Measurements from ENCODE around the gene DNAI7. TPM values are rescaled to one million over a fixed set of nuclear protein-coding genes. Genes with fewer than 3 reads are reported as not detected.

DNAI7 gene
- total RNA-seq, 1 experiment from 2014 or later: not detected

DNA sequence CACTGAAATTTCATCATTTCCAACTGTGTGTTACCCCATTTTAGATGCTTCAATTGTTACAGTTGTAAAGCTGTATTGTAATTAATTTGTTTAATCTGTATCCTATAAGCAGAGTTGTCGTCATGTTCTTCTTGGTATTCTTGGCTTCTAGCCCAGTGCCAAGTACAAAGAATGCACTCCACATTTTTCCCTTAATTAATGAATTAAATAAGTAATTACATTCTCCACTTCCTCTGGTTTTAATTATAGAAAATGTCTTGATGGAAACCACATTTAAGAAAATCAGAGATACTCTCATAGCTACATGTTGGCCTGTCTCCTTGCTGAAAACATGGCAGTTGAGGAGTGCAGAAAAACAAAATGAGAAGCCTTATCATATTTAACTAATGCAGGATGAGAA lies 746 bp downstream of the DNAI7 start:
- peak overlapping the region; percentile 95 for H3K4me3 ChIP-seq (ENCODE audit: low read length)
- no peaks in the 10 kb centered on the region for H3K27me3 ChIP-seq (ENCODE audit: low read length)
- no peaks in the 10 kb centered on the region for H3K9me2 ChIP-seq (replicated peaks; ENCODE audit: low read length)
- H3K36me3 ChIP-seq (ENCODE audit: low read depth, low read length): no peaks in the 10 kb centered on the region
- no peaks in the 10 kb centered on the region for H4K20me1 ChIP-seq (ENCODE audit: low read length)
- no TSS peak for BruUV-seq (replicated peaks)
- intact Hi-C loops (cut with micrococcal nuclease): no loop called here
- ATAC-seq: no peak
- POLR2A ChIA-PET (ENCODE audit: unreplicated experiment): no interaction called here
- peak overlapping the region; percentile 95 for H2AFZ ChIP-seq (ENCODE audit: low read length)
- peaks cover 10% of the 10 kb centered on the region for H3K4me1 ChIP-seq (ENCODE audit: insufficient read depth, low read length)
- H3K27ac ChIP-seq (ENCODE audit: low read length): no peak overlapping the region
- TF ChIP-seq CTCF (conservative IDR thresholded peaks at IDR 0.05; ENCODE audit: low read depth, low read length) (no peak), EZH2 (IDR thresholded peaks at IDR 0.05; ENCODE audit: low read length, unreplicated experiment) (no peak), EZH2phosphoT487 (IDR thresholded peaks at IDR 0.05; ENCODE audit: borderline replicate concordance, low read length) (no peak)
- no peak for DNase-seq
- CTCF ChIA-PET: no interaction called here
- peak overlapping the region; percentile 98 for H3K4me2 ChIP-seq (ENCODE audit: low read length)
- H3K9me3 ChIP-seq (ENCODE audit: low read length): no peaks in the 10 kb centered on the region
- no peak overlapping the region for H3K9ac ChIP-seq (ENCODE audit: low read length)
- H3K79me2 ChIP-seq (ENCODE audit: low read length): peaks cover 12% of the 10 kb centered on the region
- no peaks in the 10 kb centered on the region for H3F3A ChIP-seq (ENCODE audit: low read length, unreplicated experiment)

DNA sequence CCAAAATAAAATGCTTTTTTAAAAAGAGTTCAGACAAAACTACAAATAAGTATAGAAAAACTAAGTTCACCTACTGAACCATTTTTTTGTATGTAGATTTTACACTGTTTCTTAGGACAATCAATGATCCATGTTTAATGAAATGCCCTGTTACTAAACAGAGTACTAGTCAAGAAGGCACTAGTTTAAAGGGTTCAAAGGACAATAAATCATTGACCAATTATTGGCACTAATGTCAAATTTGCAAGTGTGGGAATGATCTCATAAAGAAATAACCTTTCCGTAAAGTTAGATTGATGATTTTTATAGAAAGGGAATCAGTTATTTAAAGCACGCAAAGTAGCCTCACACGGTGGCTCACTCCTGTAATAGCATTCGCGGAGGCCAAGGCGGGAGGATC lies 4.2 kb downstream of the DNAI7 start:
- Histone ChIP-seq H3K4me2 (ENCODE audit: low read length) (no peak overlapping the region), H3K27me3 (ENCODE audit: low read length) (no peaks in the 10 kb centered on the region), H3K9ac (ENCODE audit: low read length) (no peak overlapping the region), H3K9me3 (ENCODE audit: low read length) (no peaks in the 10 kb centered on the region), H3K27ac (ENCODE audit: low read length) (no peak overlapping the region), H4K20me1 (ENCODE audit: low read length) (no peaks in the 10 kb centered on the region), H2AFZ (ENCODE audit: low read length) (no peak overlapping the region), H3K4me3 (ENCODE audit: low read length) (no peak overlapping the region), H3F3A (ENCODE audit: low read length, unreplicated experiment) (no peaks in the 10 kb centered on the region), H3K9me2 (replicated peaks; ENCODE audit: low read length) (no peaks in the 10 kb centered on the region), H3K79me2 (ENCODE audit: low read length) (peaks cover 5% of the 10 kb centered on the region), H3K36me3 (ENCODE audit: low read depth, low read length) (no peaks in the 10 kb centered on the region), H3K4me1 (ENCODE audit: insufficient read depth, low read length) (peaks cover 14% of the 10 kb centered on the region)
- ATAC-seq (no peak), DNase-seq (no peak)
- intact Hi-C loops (cut with micrococcal nuclease): no loop called here
- POLR2A ChIA-PET (ENCODE audit: unreplicated experiment): interaction anchor here (0.5 kb wide), 1 partner anchor 125 kb away, joined by 5 read pairs; no protein-coding TSS in a partner anchor
- TF ChIP-seq EZH2phosphoT487 (IDR thresholded peaks at IDR 0.05; ENCODE audit: borderline replicate concordance, low read length) (no peak), CTCF (conservative IDR thresholded peaks at IDR 0.05; ENCODE audit: low read depth, low read length) (no peak), EZH2 (IDR thresholded peaks at IDR 0.05; ENCODE audit: low read length, unreplicated experiment) (no peak)
- BruUV-seq (replicated peaks): no TSS peak
- CTCF ChIA-PET: no interaction called here

DNA sequence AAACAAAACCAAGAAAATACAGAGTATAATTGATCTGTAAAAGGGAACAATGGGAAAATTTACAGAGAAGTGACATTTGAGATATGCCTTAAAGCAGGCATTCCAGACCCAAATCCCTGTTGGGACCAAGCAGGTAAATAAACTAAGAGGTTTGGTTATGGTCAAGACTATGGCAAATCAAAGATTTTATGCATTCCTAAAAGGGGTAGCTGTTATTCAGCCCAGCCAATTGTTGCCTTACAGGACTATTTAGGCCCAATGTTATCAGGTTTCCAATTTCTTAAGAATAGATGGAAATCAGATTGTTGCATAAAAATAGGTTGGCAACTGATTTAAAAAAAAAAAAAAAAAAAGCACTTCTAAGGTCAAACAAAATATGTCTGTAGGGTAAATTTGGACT lies 5.3 kb downstream of the DNAI7 start:
- BruUV-seq (replicated peaks): no TSS peak
- CTCF ChIA-PET: no interaction called here
- no peak for TF ChIP-seq EZH2 (IDR thresholded peaks at IDR 0.05; ENCODE audit: low read length, unreplicated experiment)

More for the DNA sequence above, 5.3 kb downstream of the DNAI7 start:
- Histone ChIP-seq H3K4me3 (ENCODE audit: low read length) (no peak overlapping the region), H3K79me2 (ENCODE audit: low read length) (no peaks in the 10 kb centered on the region), H2AFZ (ENCODE audit: low read length) (no peak overlapping the region), H3K9me3 (ENCODE audit: low read length) (no peaks in the 10 kb centered on the region), H3K4me1 (ENCODE audit: insufficient read depth, low read length) (peaks cover 12% of the 10 kb centered on the region), H3K27ac (ENCODE audit: low read length) (no peak overlapping the region), H3K27me3 (ENCODE audit: low read length) (no peaks in the 10 kb centered on the region), H3K4me2 (ENCODE audit: low read length) (no peak overlapping the region), H3K9me2 (replicated peaks; ENCODE audit: low read length) (no peaks in the 10 kb centered on the region), H3K9ac (ENCODE audit: low read length) (no peak overlapping the region), H3K36me3 (ENCODE audit: low read depth, low read length) (no peaks in the 10 kb centered on the region), H4K20me1 (ENCODE audit: low read length) (no peaks in the 10 kb centered on the region), H3F3A (ENCODE audit: low read length, unreplicated experiment) (no peaks in the 10 kb centered on the region)
- POLR2A ChIA-PET (ENCODE audit: unreplicated experiment): no interaction called here
- DNase-seq: no peak
- intact Hi-C loops (cut with micrococcal nuclease): no loop called here
- no peak for ATAC-seq

Data from PC-3 (cell line).